GM12873 (cell line): ENCODE measurements around the gene RNF20.

Experiments used
- CTCF ChIP-seq: IDR thresholded peaks from 2 replicates; pipeline ENCODE4 v1.5.1; 2012; ENCODE audit warnings: low read depth, mild to moderate bottlenecking, moderate library complexity, low read length, control low read depth; ENCODE audit not compliant: insufficient read depth; ENCODE audit errors: missing control alignments

RNF20 gene

GRCh38 chr9:101513351-101513750 is 20.3 kb upstream of the RNF20 start:
- TF ChIP-seq CTCF, result no peak

- TF ChIP-seq CTCF, result no peak
Observed at GRCh38 chr9:101514071-101514470, 19.6 kb upstream of the RNF20 start.

GRCh38 chr9:101516655-101517054 is 17.0 kb upstream of the RNF20 start:
- no peak for TF ChIP-seq CTCF

GRCh38 chr9:101524371-101524770 is 9.3 kb upstream of the RNF20 start:
- TF ChIP-seq CTCF, result no peak

GRCh38 chr9:101527066-101527465 is 6.6 kb upstream of the RNF20 start:
- TF ChIP-seq CTCF, result no peak

GRCh38 chr9:101528015-101528414 is 5.6 kb upstream of the RNF20 start:
- no peak for TF ChIP-seq CTCF

GRCh38 chr9:101530076-101530711 is 3.5 kb upstream of the RNF20 start:
- TF ChIP-seq CTCF, result peak; percentile 79
